GM19240 (cell line): ENCODE measurements around the gene COX7A1.
A peak's percentile ranks its signal among the peaks of the same experiment; 100 is the strongest.
"Not testable (repeated sequence)": the region's sequence is repeated elsewhere in the genome, so short reads cannot be mapped to it uniquely, and the experiment has no call there.

Source experiments
- DNase-seq: peaks from one replicate; pipeline ENCODE4 v3.0.0; 2011; ENCODE audit warnings: low spot score; ENCODE audit not compliant: insufficient read length

Gene COX7A1

GRCh38 chr19:36142046-36142445 is 10.2 kb downstream of the COX7A1 start:
- DNase-seq: no peak

GRCh38 chr19:36141039-36141927 is 11.0 kb downstream of the COX7A1 start:
- peak; percentile 89 for DNase-seq

GRCh38 chr19:36140304-36141038 is 11.8 kb downstream of the COX7A1 start:
- DNase-seq: peak; percentile 73

GRCh38 chr19:36139473-36140303 is 12.6 kb downstream of the COX7A1 start, which contains the start of gene CAPNS1:
CAPNS1 (plus strand) TSS chr19:36140066; CDS start chr19:36141012, 946 bp downstream.
- peak; percentile 96 for DNase-seq

- DNase-seq: no peak
These were observed 13.2 kb downstream of the COX7A1 start for GRCh38 chr19:36139120-36139472.

GRCh38 chr19:36136964-36137686 is 15.1 kb downstream of the COX7A1 start:
- no peak for DNase-seq

GRCh38 chr19:36134867-36135266 is 17.4 kb downstream of the COX7A1 start:
- not testable (repeated sequence) for DNase-seq

GRCh38 chr19:36131221-36131620 is 21.0 kb downstream of the COX7A1 start:
- not testable (repeated sequence) for DNase-seq

GRCh38 chr19:36128392-36128736 is 23.9 kb downstream of the COX7A1 start:
- no peak for DNase-seq

- peak; percentile 40 for DNase-seq
These were observed 26.7 kb downstream of the COX7A1 start for GRCh38 chr19:36125557-36125956.

GRCh38 chr19:36121486-36122124 is 30.6 kb downstream of the COX7A1 start:
- DNase-seq: no peak

- no peak for DNase-seq
These were observed 31.3 kb downstream of the COX7A1 start for GRCh38 chr19:36120984-36121358.

GRCh38 chr19:36120092-36120983 is 31.9 kb downstream of the COX7A1 start:
- DNase-seq: no peak

- no peak for DNase-seq
These were observed 36.0 kb downstream of the COX7A1 start for GRCh38 chr19:36116344-36116637.

GRCh38 chr19:36115453-36116343 is 36.5 kb downstream of the COX7A1 start, which contains the start of gene TBCB:
TBCB (plus strand) TSS chr19:36115468; CDS start chr19:36115561, 93 bp downstream.
- peak; percentile 76 for DNase-seq

- peak; percentile 95 for DNase-seq
These were observed 37.4 kb downstream of the COX7A1 start, which contains the start of gene POLR2I for GRCh38 chr19:36114721-36115452. POLR2I (minus strand) TSS chr19:36114875; CDS start chr19:36114856, 19 bp downstream.

- no peak for DNase-seq
These were observed 38.1 kb downstream of the COX7A1 start for GRCh38 chr19:36113894-36114720.
